ENCODE data around the gene SIDT1. TPM values are rescaled to one million over a fixed set of nuclear protein-coding genes. Genes with fewer than 3 reads are reported as not detected.
A peak's percentile ranks its signal among the peaks of the same experiment; 100 is the strongest.

SIDT1 gene
- not detected in 2 replicates for total RNA-seq (2014; rRNA removed; shearing (Covaris generic); ENCODE audit: low replicate concordance)

- no peaks in the 10 kb centered on the region for H3K9me3 ChIP-seq
- DNase-seq: peak; percentile 7
- no peaks in the 10 kb centered on the region for H3K36me3 ChIP-seq
- H3K27me3 ChIP-seq: peaks cover 90% of the 10 kb centered on the region
- H3K4me3 ChIP-seq: peak within 1 kb of the TSS; percentile 36
These were observed at the start of gene SIDT1 for GRCh38 chr3:113531826-113532697. TSS of gene SIDT1 (plus strand) at chr3:113532555. CDS start at chr3:113533022, 467 bp downstream.

- H3K36me3 ChIP-seq: peaks cover 14% of the 10 kb centered on the region; the same call in 1 of the 2 replicates
- no peaks in the 10 kb centered on the region for H3K27me3 ChIP-seq
- H3K4me3 ChIP-seq: no peak overlapping the region
- no peak for DNase-seq
- no peaks in the 10 kb centered on the region for H3K9me3 ChIP-seq
These were observed 47.2 kb upstream of the SIDT1 start for GRCh38 chr3:113485161-113485609.

GRCh38 chr3:113495035-113495434 lies 37.3 kb upstream of the SIDT1 start:
- peak; percentile 11 for DNase-seq
- Histone ChIP-seq H3K36me3 (peaks cover 12% of the 10 kb centered on the region), H3K9me3 (no peaks in the 10 kb centered on the region), H3K27me3 (no peaks in the 10 kb centered on the region), H3K4me3 (no peak overlapping the region)

- H3K27me3 ChIP-seq: no peaks in the 10 kb centered on the region
- no peak for DNase-seq
- no peaks in the 10 kb centered on the region for H3K9me3 ChIP-seq
- H3K36me3 ChIP-seq: peaks cover 13% of the 10 kb centered on the region
- no peak overlapping the region for H3K4me3 ChIP-seq
These were observed 35.4 kb upstream of the SIDT1 start for GRCh38 chr3:113496924-113497323.

GRCh38 chr3:113498221-113499005 lies 33.9 kb upstream of the SIDT1 start:
- Histone ChIP-seq H3K4me3 (no peak overlapping the region), H3K27me3 (no peaks in the 10 kb centered on the region), H3K9me3 (no peaks in the 10 kb centered on the region), H3K36me3 (peaks cover 13% of the 10 kb centered on the region)
- no peak for DNase-seq

GRCh38 chr3:113499081-113499480 lies 33.3 kb upstream of the SIDT1 start:
- Histone ChIP-seq H3K36me3 (peaks cover 13% of the 10 kb centered on the region), H3K4me3 (no peak overlapping the region), H3K27me3 (no peaks in the 10 kb centered on the region), H3K9me3 (no peaks in the 10 kb centered on the region)
- no peak for DNase-seq

GRCh38 chr3:113501597-113501996 lies 30.8 kb upstream of the SIDT1 start:
- DNase-seq: no peak
- H3K4me3 ChIP-seq: no peak overlapping the region
- H3K9me3 ChIP-seq: no peaks in the 10 kb centered on the region
- H3K36me3 ChIP-seq: peaks cover 16% of the 10 kb centered on the region
- H3K27me3 ChIP-seq: no peaks in the 10 kb centered on the region

GRCh38 chr3:113505867-113506266 lies 26.5 kb upstream of the SIDT1 start:
- Histone ChIP-seq H3K36me3 (peaks cover 6% of the 10 kb centered on the region), H3K9me3 (no peaks in the 10 kb centered on the region), H3K4me3 (no peak overlapping the region), H3K27me3 (no peaks in the 10 kb centered on the region)
- no peak for DNase-seq

GRCh38 chr3:113507501-113508067 lies 24.8 kb upstream of the SIDT1 start:
- no peaks in the 10 kb centered on the region for H3K9me3 ChIP-seq
- no peak for DNase-seq
- H3K36me3 ChIP-seq: peaks cover 2% of the 10 kb centered on the region; the same call in 1 of the 2 replicates
- no peaks in the 10 kb centered on the region for H3K27me3 ChIP-seq
- no peak overlapping the region for H3K4me3 ChIP-seq

GRCh38 chr3:113508966-113509365 lies 23.4 kb upstream of the SIDT1 start:
- H3K4me3 ChIP-seq: no peak overlapping the region
- H3K36me3 ChIP-seq: peaks cover 2% of the 10 kb centered on the region; the same call in 1 of the 2 replicates
- H3K27me3 ChIP-seq: no peaks in the 10 kb centered on the region
- H3K9me3 ChIP-seq: no peaks in the 10 kb centered on the region
- DNase-seq: no peak

GRCh38 chr3:113514265-113514769 lies 18.0 kb upstream of the SIDT1 start:
- H3K36me3 ChIP-seq: no peaks in the 10 kb centered on the region; the same call in 1 of the 2 replicates
- H3K27me3 ChIP-seq: peaks cover 3% of the 10 kb centered on the region; the same call in 1 of the 2 replicates
- no peak for DNase-seq
- peak overlapping the region; percentile 92 for H3K4me3 ChIP-seq
- H3K9me3 ChIP-seq: peaks cover 8% of the 10 kb centered on the region

GRCh38 chr3:113516115-113516505 lies 16.2 kb upstream of the SIDT1 start:
- H3K36me3 ChIP-seq: no peaks in the 10 kb centered on the region; the same call in 1 of the 2 replicates
- H3K27me3 ChIP-seq: peaks cover 15% of the 10 kb centered on the region
- DNase-seq: peak; percentile 17
- H3K4me3 ChIP-seq: peak overlapping the region; percentile 92
- peaks cover 8% of the 10 kb centered on the region for H3K9me3 ChIP-seq

GRCh38 chr3:113521981-113522380 lies 10.4 kb upstream of the SIDT1 start:
- no peaks in the 10 kb centered on the region for H3K36me3 ChIP-seq
- no peak for DNase-seq
- peaks cover 41% of the 10 kb centered on the region for H3K27me3 ChIP-seq
- H3K9me3 ChIP-seq: peaks cover 8% of the 10 kb centered on the region
- H3K4me3 ChIP-seq: no peak overlapping the region

GRCh38 chr3:113523241-113523640 lies 9.1 kb upstream of the SIDT1 start:
- peaks cover 54% of the 10 kb centered on the region for H3K27me3 ChIP-seq
- no peaks in the 10 kb centered on the region for H3K36me3 ChIP-seq
- no peaks in the 10 kb centered on the region; the same call in 1 of the 2 replicates for H3K9me3 ChIP-seq
- no peak for DNase-seq
- H3K4me3 ChIP-seq: no peak overlapping the region

GRCh38 chr3:113532698-113533533 lies 561 bp downstream of the SIDT1 start:
- Histone ChIP-seq H3K9me3 (no peaks in the 10 kb centered on the region), H3K27me3 (peaks cover 81% of the 10 kb centered on the region), H3K36me3 (no peaks in the 10 kb centered on the region), H3K4me3 (peak overlapping the region; percentile 36)
- peak; percentile 20 for DNase-seq

GRCh38 chr3:113533534-113533892 lies 1.2 kb downstream of the SIDT1 start:
- peaks cover 78% of the 10 kb centered on the region for H3K27me3 ChIP-seq
- H3K9me3 ChIP-seq: no peaks in the 10 kb centered on the region
- H3K4me3 ChIP-seq: peak overlapping the region; percentile 36; the same call in 1 of the 2 replicates
- DNase-seq: no peak
- no peaks in the 10 kb centered on the region for H3K36me3 ChIP-seq

Measured in MG63 (cell line).